HepG2 (cell line): ENCODE data around the gene APEX1. TPM values are rescaled to one million over a fixed set of nuclear protein-coding genes. Genes with fewer than 3 reads are reported as not detected.

Source experiments
- ATF7-NPFF ChIP-seq: sonication (generic); formaldehyde crosslinking; IDR thresholded peaks from 2 replicates; pipeline ENCODE4 v1.8.1; 2023; ENCODE audit warnings: mild to moderate bottlenecking, low read depth, missing genetic modification reagents, moderate library complexity
- CHD2 ChIP-seq: IDR thresholded peaks from 2 replicates; pipeline ENCODE4 v1.6.1; 2011; ENCODE audit warnings: low read depth, low read length, improper control_type of control experiment
- GPN1 ChIP-seq: sonication (generic); formaldehyde crosslinking; IDR thresholded peaks from 2 replicates; pipeline ENCODE4 v1.5.1; 2020; ENCODE audit warnings: missing genetic modification reagents, borderline replicate concordance
- NR1H2 ChIP-seq: sonication (generic); formaldehyde crosslinking; IDR thresholded peaks from 2 replicates; pipeline ENCODE4 v1.8.1; 2022; ENCODE audit warnings: low read depth, missing genetic modification reagents, borderline replicate concordance
- SAFB2 ChIP-seq: sonication (generic); formaldehyde crosslinking; IDR thresholded peaks from 2 replicates; pipeline ENCODE4 v1.5.1; 2020; ENCODE audit warnings: missing genetic modification reagents, low read depth, mild to moderate bottlenecking, borderline replicate concordance
- SIN3B ChIP-seq: fragments of 150-350 bp; IDR thresholded peaks from 2 replicates; pipeline ENCODE4 v1.6.1; 2014; ENCODE audit warnings: low read length
- ZFP1 ChIP-seq: IDR thresholded peaks from 2 replicates; pipeline ENCODE4 v1.6.1; 2016
- ZNF619 ChIP-seq: sonication (generic); formaldehyde crosslinking; IDR thresholded peaks from 2 replicates; pipeline ENCODE4 v1.4.0; 2020; ENCODE audit warnings: mild to moderate bottlenecking, missing genetic modification reagents
- polyA plus RNA-seq, 8 experiments: library from polyadenylated mRNA; depleted of rRNA in 3 of 8; stranded (reverse) in 7 of 8; unstranded in 1 of 8; fragments of >200 nt; fragmentation: Illumina TruSeq in 4 of 8; extraction: Trizol in 4 of 8; gene quantifications; 2 replicates each; pipeline versions ENCODE4 v1.2.1 to v1.2.3, GENCODE V29; 2011 to 2016; ENCODE audit warnings: low read depth in 4 of 8, missing spikeins in 1 of 8, mixed read lengths in 1 of 8; ENCODE audit not compliant: insufficient read depth in 1 of 8
- total RNA-seq, 5 experiments: library from RNA; depleted of rRNA; stranded (reverse); fragments of >200 nt; fragmentation: Illumina TruSeq; extraction: Trizol; gene quantifications; 2 replicates each; pipeline ENCODE4 v1.2.3, GENCODE V29; 2016; ENCODE audit warnings: low read depth in 1 of 5
- TF ChIP-seq, protein P1 (sequence below): sonication (generic); formaldehyde crosslinking; IDR thresholded peaks from 2 replicates; pipeline ENCODE4 v1.5.1; 2020; ENCODE audit warnings: mild to moderate bottlenecking, missing genetic modification reagents
- TF ChIP-seq, protein P2 (sequence below): sonication (generic); formaldehyde crosslinking; IDR thresholded peaks from 2 replicates; pipeline ENCODE4 v1.4.0; 2020; ENCODE audit warnings: mild to moderate bottlenecking, missing genetic modification reagents
- TF ChIP-seq, protein P3 (sequence below): sonication (generic); formaldehyde crosslinking; IDR thresholded peaks from 2 replicates; pipeline ENCODE4 v1.4.0; 2020; ENCODE audit warnings: missing genetic modification reagents, borderline replicate concordance
- TF ChIP-seq, protein P4 (sequence below): sonication (generic); formaldehyde crosslinking; IDR thresholded peaks from 2 replicates; pipeline ENCODE4 v1.4.0; 2020; ENCODE audit warnings: mild to moderate bottlenecking, missing genetic modification reagents
- TF ChIP-seq, protein P5 (sequence below): IDR thresholded peaks from 2 replicates; pipeline ENCODE4 v1.6.1; 2016; ENCODE audit warnings: missing genetic modification reagents, missing compliant biosample characterization

APEX1 gene
- total and polyA plus RNA-seq, 2 of the 13 experiments (the other 11 are each of a cell fraction or from before 2014, with no cell fraction given): 171 to 405 TPM

DNA sequence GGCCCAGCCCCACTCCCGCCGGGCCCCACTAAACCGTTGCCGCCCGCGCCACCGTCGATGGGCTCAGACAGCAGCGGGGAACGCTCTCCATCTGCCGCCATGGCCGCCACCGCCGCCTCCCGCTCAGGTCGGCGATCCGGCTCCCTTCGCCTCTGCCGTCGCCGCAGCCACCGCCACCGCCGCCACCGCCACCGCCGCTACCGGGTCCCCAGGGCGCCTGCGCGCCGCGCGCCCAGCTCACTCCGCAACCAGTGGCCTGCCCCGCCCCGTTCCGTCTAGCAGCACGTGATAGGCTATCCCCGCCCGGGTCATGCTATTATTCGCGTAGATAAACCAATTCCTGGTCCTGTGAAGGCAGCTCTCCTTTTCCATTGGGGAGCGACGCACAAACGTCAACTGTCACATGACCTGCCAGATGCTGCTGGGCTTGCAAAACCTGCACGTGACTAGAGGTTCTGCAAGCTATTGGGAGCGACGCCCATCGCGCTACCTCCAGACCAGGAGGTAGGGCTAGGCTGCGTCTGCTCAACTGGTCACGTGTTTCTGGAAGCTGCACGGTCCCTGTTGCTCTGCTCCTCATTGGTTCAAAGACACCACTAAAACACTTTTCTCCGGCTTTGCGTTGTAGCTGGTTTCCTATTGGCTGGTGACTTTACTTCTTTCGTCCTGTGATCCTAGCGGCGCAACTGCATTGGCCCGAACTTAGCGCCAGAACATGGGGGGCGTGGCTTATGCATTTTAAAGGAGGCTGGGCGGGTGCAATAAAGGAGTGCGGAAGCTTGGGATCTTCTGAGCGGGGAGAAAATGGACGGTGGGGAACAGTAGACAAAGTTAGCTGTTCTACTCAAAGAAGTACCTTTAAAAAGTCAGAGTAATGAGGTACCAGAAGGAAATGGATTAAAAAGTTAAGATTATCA, 6.5 kb downstream of the APEX1 start, which contains the start of gene PIP4P1 (continued):
- TF ChIP-seq, protein P1, sequence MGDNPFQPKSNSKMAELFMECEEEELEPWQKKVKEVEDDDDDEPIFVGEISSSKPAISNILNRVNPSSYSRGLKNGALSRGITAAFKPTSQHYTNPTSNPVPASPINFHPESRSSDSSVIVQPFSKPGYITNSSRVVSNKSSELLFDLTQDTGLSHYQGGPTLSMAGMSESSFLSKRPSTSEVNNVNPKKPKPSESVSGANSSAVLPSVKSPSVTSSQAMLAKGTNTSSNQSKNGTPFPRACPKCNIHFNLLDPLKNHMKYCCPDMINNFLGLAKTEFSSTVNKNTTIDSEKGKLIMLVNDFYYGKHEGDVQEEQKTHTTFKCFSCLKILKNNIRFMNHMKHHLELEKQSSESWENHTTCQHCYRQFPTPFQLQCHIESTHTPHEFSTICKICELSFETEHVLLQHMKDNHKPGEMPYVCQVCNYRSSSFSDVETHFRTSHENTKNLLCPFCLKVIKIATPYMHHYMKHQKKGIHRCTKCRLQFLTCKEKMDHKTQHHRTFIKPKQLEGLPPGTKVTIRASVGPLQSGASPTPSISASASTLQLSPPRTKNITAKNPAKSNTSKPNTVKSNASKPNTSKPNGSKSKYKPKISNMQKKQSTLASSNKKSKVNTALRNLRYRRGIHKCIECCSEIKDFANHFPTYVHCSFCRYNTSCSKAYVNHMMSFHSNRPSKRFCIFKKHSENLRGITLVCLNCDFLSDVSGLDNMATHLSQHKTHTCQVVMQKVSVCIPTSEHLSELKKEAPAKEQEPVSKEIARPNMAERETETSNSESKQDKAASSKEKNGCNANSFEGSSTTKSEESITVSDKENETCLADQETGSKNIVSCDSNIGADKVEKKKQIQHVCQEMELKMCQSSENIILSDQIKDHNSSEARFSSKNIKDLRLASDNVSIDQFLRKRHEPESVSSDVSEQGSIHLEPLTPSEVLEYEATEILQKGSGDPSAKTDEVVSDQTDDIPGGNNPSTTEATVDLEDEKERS: no peak; the same call in 1 of the 2 replicates
- TF ChIP-seq ZNF619 (CRISPR knock-in tag): no peak
- TF ChIP-seq, protein P2, sequence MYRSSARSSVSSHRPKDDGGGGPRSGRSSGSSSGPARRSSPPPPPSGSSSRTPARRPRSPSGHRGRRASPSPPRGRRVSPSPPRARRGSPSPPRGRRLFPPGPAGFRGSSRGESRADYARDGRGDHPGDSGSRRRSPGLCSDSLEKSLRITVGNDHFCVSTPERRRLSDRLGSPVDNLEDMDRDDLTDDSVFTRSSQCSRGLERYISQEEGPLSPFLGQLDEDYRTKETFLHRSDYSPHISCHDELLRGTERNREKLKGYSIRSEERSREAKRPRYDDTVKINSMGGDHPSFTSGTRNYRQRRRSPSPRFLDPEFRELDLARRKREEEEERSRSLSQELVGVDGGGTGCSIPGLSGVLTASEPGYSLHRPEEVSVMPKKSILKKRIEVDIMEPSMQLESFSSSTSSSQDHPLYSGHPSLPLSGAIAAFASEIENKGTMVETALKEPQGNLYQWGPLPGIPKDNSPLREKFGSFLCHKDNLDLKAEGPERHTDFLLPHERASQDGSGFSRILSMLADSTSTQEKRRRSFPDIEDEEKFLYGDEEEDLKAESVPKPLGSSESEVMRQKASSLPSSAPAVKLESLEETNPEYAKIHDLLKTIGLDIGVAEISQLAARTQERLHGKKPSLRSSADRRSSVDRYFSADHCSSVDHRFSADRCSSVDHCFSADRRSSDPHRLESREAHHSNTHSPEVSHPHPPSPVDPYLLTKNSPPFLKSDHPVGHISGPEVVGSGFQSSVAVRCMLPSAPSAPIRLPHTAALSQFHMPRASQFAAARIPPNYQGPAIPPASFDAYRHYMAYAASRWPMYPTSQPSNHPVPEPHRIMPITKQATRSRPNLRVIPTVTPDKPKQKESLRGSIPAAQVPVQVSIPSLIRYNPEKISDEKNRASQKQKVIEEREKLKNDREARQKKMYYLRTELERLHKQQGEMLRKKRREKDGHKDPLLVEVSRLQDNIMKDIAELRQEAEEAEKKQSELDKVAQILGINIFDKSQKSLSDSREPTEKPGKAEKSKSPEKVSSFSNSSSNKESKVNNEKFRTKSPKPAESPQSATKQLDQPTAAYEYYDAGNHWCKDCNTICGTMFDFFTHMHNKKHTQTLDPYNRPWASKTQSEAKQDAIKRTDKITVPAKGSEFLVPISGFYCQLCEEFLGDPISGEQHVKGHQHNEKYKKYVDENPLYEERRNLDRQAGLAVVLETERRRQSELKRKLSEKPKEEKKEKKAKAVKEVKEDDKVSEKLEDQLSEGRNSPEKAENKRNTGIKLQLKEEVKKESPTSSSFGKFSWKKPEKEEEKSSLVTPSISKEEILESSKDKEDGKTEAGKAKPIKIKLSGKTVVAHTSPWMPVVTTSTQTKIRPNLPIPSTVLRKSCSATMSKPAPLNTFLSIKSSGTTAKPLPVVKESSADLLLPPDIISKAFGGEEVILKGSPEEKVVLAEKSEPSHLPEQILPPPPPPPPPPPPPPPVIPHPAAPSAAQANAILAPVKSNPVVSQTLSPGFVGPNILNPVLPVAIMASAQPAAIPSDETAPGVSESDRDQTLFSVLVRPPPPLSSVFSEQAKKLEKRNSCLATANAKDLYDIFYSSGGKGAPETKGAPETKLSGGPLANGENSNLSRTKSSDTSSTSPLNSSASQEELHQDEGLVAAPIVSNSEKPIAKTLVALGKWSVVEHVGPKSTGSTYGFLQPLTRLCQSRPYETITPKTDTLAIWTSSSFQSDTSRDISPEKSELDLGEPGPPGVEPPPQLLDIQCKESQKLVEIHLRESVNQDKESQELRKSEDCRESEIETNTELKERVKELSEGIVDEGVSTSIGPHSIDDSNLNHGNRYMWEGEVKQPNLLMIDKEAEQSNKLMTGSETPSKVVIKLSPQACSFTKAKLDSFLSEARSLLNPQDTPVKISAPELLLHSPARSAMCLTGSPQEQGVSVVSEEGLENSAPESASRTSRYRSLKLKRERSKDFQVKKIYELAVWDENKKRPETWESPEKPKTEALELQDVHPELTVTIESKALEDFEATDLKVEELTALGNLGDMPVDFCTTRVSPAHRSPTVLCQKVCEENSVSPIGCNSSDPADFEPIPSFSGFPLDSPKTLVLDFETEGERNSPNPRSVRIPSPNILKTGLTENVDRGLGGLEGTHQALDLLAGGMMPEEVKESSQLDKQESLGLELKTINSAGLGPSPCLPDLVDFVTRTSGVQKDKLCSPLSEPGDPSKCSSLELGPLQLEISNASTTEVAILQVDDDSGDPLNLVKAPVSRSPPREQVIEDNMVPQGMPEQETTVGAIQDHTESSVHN: peak; percentile 77; the same call in 1 of the 2 replicates
- TF ChIP-seq ATF7-NPFF (CRISPR knock-in tag): peak; percentile 90
- TF ChIP-seq, protein P3, sequence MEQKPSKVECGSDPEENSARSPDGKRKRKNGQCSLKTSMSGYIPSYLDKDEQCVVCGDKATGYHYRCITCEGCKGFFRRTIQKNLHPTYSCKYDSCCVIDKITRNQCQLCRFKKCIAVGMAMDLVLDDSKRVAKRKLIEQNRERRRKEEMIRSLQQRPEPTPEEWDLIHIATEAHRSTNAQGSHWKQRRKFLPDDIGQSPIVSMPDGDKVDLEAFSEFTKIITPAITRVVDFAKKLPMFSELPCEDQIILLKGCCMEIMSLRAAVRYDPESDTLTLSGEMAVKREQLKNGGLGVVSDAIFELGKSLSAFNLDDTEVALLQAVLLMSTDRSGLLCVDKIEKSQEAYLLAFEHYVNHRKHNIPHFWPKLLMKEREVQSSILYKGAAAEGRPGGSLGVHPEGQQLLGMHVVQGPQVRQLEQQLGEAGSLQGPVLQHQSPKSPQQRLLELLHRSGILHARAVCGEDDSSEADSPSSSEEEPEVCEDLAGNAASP: peak; percentile 81
- peak; percentile 86 for TF ChIP-seq ZFP1 (CRISPR knock-in tag)
- TF ChIP-seq SIN3B: peak; percentile 36; the same call in 1 of the 2 replicates
- TF ChIP-seq, protein P4, sequence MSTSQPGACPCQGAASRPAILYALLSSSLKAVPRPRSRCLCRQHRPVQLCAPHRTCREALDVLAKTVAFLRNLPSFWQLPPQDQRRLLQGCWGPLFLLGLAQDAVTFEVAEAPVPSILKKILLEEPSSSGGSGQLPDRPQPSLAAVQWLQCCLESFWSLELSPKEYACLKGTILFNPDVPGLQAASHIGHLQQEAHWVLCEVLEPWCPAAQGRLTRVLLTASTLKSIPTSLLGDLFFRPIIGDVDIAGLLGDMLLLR: peak; percentile 94
- TF ChIP-seq, protein P5, sequence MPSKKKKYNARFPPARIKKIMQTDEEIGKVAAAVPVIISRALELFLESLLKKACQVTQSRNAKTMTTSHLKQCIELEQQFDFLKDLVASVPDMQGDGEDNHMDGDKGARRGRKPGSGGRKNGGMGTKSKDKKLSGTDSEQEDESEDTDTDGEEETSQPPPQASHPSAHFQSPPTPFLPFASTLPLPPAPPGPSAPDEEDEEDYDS (CRISPR knock-in tag): peak; percentile 97
- TF ChIP-seq GPN1: no peak
- TF ChIP-seq NR1H2 (CRISPR knock-in tag): peak; percentile 61; the same call in 1 of the 2 replicates
- TF ChIP-seq SAFB2 (CRISPR knock-in tag): peak; percentile 84; the same call in 1 of the 2 replicates
- peak; percentile 72; the same call in 1 of the 2 replicates for TF ChIP-seq CHD2
